HL-60/S4 (cell line): Measurements from ENCODE around the gene FAM107B.

ENCODE experiments used
- in situ Hi-C: fragments of 300-500 bp; cut with MboI; formaldehyde crosslinking; loops from 2 replicates; pipeline ENCODE4 v1.14.3; 2022; ENCODE audit warnings: low sequenced_read_pairs

The FAM107B gene

DNA sequence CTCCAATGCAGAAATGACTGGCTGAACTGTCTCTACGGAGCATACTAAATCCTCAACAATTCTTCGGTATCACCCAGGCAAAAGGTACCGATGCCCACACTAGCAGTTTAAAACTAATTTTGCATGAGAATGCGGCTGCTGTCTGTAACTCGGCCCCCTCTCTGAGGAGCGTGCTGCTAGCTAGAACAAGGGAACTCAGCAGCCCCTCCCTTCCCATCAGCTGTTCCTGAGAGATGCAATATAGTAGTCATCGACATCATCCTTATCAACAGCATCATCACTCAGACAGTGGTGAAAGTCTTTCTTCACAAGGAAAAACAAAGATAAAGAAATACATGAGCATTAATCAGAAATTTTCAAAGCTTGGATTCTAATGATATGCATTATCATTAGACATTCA is 254.9 kb downstream of the FAM107B start:
- in situ Hi-C loops, result no loop called here

GRCh38 chr10:14518149-14518548 is 256.5 kb downstream of the FAM107B start:
- in situ Hi-C loops, result no loop called here

- in situ Hi-C loops, result no loop called here
Measured at GRCh38 chr10:14513123-14513522, 261.6 kb downstream of the FAM107B start.

GRCh38 chr10:14510346-14510745 is 264.4 kb downstream of the FAM107B start:
- in situ Hi-C loops, result no loop called here

GRCh38 chr10:14508725-14509124 is 266.0 kb downstream of the FAM107B start:
- in situ Hi-C loops, result no loop called here

DNA sequence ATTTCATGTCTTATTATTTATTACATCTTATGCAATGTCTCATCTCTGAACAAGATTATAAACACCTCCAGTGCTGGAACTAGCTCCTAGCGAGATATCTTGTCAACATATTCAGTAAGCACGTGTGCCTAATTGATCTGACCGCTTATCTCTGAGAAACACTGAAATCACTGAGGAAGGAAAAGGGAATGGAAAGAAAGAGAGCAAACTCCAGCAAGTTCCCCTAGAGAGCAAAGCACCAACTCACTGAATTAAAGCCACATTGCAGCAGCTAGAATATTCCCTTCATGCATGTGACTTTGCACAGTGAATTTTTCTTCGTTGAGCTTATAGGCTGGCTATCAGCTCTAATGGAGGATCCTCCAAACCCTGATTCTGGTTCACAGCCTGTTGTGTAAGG is 266.9 kb downstream of the FAM107B start:
- in situ Hi-C loops, result no loop called here

DNA sequence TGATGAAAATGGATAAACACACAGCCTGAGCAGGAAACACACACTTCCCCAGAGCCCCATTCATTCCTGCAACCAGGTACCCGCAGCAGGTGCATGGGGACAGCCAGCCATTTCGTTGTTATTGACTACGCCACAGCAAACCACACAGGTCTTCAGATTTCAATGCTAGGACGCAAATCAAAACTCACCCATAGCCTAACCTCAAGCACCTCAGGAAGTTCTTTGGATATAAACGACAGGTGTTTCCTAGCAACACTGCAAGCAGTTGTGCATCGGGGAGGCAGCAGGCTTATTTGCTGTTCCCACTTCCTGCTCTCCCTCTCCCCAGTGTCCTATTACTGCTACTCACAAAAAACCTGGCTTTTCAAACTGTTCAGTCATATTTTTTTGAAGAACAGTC is 267.5 kb downstream of the FAM107B start:
- in situ Hi-C loops, result no loop called here

- in situ Hi-C loops, result no loop called here
Measured at GRCh38 chr10:14502431-14502830, 272.3 kb downstream of the FAM107B start.

- in situ Hi-C loops, result no loop called here
Measured at GRCh38 chr10:14500172-14500765, 274.4 kb downstream of the FAM107B start.

- in situ Hi-C loops, result no loop called here
Measured at GRCh38 chr10:14499601-14499904, 275.1 kb downstream of the FAM107B start.

- in situ Hi-C loops, result no loop called here
Measured at GRCh38 chr10:14498326-14498725, 276.4 kb downstream of the FAM107B start.

DNA sequence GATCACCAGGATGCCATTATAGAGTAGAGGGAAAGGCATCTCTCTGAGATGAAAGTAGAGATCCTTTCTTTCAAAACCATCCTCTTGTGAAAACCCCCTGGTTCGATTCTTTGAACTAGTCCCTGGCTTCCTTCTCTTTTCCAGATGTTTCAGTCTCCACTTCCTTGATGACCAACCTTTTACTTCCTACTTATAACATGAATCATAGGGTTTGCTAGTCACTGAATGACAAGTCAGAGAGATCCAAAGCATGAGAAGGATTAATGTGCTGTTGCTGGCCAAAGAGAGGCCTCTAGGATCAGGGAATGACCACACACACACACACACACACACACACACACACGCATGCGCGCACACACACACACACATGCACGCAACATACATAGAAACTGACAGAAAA is 282.9 kb downstream of the FAM107B start:
- in situ Hi-C loops, result no loop called here

GRCh38 chr10:14489522-14490177 is 285.0 kb downstream of the FAM107B start:
- in situ Hi-C loops, result no loop called here

- in situ Hi-C loops, result no loop called here
Measured at GRCh38 chr10:14487488-14487883, 287.2 kb downstream of the FAM107B start.

- in situ Hi-C loops, result no loop called here
Measured at GRCh38 chr10:14486777-14487487, 287.8 kb downstream of the FAM107B start.

GRCh38 chr10:14485986-14486385 is 288.7 kb downstream of the FAM107B start:
- in situ Hi-C loops, result no loop called here

- in situ Hi-C loops, result no loop called here
Measured at GRCh38 chr10:14483417-14483816, 291.3 kb downstream of the FAM107B start.

DNA sequence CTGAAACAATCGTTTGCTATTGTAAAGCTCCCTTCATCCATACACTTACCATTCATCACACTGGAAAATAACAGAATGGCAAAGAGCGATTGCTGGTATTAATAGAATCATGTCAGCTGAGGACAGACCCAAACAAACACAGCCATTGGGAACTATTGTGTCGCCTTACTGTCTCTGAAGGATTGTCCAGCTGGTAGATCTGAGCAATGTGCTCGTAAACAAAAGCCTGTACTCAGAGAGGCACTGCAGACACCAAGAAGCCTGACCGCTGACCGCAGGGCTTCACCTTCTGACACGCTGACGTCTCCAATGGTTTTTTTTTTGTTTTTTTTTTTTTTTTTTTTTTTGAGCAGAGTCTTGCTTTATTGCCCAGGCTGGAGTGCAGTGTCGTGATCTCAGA is 292.9 kb downstream of the FAM107B start:
- in situ Hi-C loops, result no loop called here

DNA sequence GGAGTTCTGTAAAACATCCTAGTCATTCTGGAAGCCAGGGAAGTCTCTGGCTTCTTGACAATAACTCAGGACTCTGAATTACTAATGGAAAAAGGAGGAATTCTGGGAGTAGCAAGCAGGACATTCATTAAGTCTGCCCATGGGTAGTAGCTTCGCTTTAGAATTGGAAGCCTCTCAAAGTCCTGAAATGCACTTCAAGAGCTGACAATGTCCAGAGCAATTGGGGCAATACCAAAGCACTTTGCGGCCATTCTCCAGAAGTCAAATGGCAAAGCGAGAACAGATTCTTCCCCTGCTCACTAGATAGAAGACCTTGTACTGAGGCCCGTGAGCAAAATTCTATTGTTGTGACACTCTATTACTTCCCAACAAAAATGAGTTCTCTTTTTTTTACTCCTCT is 293.7 kb downstream of the FAM107B start:
- in situ Hi-C loops, result no loop called here

GRCh38 chr10:14478604-14479003 is 296.1 kb downstream of the FAM107B start:
- in situ Hi-C loops, result no loop called here

DNA sequence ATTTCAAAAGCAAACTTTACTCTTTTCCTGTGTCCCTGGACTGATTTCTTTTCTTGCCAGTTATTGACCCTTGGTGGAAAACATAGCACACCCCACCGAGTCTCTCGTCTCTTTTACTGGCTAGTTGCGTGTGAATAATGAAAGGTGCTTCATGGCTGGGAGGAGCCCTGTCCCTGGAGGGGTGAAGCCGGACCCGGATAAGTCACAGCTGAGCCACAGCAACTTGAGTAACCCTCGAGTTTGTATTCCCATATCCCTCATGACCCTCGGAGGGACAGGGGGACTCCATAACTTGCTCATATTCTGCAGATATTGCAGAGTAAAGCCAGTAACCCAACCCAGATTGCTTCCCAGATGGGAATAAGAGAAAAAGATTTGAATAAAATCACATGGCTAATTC is 296.5 kb downstream of the FAM107B start:
- in situ Hi-C loops, result no loop called here

DNA sequence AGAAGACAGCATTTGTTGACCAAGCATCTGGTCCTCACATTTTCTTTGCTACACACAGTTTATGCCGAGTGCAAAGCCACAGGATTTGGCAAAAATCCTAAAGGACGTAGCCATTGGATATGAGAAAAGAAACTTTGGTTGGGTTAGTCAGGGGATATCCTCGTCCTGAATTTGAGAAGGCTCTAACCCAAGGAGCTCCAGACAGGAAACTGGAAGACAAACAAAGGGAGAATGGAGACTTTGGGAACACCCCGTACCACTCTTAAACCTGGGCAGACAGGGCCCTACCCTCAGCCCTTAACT is 297.3 kb downstream of the FAM107B start:
- in situ Hi-C loops, result no loop called here
